HG03103 (cell line): ENCODE measurements around the gene PRKCZ.
"Not testable (repeated sequence)": the region's sequence is repeated elsewhere in the genome, so short reads cannot be mapped to it uniquely, and the experiment has no call there.

Experiments
- ATAC-seq: cut with Tn5 transposase; IDR thresholded peaks from one replicate; pipeline ENCODE4 v1.9.1; 2021; ENCODE audit warnings: low read depth; ENCODE audit not compliant: unreplicated experiment

The PRKCZ gene

DNA sequence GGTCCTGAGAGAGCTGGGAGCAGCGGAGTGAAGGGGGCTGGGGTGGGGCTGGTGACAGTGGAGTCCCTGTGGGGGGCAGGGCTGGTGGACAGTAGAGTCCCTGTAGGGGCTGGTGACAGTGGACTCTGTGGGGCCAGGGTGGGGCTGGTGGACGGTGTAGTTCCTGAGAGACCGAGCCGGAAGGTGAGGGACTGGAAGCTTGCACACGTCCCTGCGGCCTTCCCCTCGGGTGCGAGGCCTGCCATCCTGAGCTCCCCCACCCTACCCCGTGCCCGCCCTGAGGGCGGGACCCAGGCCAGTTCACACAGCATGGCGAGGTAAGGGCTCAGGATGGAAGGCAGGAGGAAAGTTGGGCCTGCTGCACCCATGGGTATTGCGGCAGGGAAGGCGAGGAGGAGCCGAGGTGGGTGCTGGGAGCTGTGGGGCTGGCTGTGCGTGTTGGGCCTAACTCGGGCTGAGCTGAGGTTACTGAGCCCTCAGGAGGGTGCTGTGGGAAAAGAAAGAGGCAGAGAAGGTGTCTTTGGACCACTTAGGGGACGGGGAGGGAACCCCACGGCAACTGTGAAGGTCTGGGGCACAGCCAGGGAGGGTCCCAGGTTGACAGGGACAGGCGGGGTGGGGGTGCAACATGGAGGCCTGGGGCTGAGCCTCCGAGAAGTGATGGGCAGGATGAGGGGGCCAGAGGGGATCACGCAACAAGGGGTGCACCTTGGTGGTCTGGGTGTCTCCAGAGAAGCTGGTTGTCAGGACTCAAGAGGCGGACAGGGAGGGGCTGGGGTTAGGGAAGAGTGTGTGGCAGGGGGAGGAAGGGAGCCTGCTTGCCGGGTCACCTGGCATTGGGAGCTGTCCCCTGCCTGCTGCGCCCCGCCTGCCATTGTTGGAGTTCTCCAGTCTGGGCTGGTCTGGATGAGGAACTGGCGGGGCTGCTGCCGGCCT, 60.8 kb downstream of the PRKCZ start:
- no peak for ATAC-seq

DNA sequence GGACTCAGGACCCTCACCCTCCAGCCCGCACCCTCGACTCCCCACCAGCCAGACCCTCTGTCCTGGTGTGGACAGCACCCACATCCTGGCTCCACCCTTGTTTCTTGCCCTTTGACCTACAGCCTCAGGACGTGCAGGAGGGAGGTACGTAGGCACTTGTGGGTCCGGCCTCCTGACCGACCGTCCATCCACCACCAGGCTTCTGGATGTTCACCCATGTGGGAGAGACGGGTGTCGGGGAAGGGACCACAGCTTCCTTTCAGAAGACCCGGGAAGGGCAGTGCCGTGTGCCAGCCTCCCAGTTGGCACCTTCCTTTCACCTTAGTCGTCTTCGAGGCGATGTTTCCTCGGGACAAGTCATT, 61.4 kb downstream of the PRKCZ start:
- ATAC-seq, result no peak

DNA sequence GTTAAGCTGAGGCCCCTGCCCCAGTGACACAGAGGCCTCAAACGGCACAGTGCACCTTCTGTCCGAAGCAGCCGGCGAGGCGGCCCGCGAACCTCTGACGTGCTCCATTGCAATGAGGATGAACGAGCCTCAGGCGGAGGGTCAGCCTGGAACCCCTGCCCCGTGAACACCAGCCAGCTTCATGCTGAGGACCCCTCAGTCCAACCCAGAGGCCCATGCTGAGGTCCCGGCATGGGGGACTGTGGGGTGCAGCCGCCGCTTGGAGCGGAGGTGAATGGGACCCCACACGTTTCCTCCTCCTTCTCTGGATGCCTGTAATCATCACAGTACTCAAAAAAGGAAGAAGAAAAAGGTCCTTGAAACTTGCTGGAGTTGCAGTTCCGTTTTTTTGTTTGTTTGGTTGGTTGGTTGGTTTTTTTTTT, 62.1 kb downstream of the PRKCZ start:
- ATAC-seq, result peak; percentile 54

DNA sequence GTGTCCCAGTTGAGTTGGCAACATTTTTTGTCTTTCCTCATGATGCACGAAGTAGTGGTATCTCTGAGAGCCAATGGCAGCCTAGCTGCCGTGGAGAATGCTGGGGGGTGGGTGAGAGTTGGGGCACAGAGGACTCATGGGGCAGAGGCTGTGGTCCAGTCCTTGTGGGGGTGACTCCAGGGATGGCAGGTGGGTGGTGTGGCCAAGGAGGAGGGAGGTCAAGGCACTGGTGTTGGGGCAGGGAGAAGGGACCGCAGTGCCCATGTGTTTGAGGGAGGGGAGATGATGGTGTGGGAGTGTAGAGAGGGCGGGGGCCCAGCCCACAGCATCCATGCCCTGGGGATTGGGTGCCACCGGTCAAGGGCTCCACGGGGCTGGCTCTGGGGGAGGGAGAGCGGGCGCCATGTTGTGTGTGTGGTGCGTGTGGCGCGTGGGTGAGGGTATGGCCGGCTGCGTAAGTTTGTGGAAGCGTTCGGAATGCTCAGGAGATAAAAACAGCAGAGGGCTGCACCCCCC, 63.5 kb downstream of the PRKCZ start:
- no peak for ATAC-seq

DNA sequence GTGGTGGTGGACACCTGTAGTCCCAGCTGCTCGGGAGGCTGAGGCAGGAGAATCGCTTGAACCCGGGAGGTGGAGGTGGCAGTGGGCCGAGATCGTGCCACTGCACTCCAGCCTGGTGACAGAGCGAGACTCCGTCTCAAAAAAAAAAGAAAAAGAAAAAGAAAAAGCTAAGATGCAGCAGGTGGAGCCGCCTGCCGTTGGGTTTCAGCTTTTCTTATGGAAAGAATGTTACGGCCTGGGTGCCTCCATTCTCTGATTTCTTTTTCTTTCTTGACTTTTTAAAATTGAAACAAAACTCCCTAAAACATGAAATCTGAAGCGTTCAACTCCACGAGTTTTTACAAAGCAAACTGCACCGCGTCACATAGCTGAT, 64.4 kb downstream of the PRKCZ start:
- not testable (repeated sequence) for ATAC-seq

DNA sequence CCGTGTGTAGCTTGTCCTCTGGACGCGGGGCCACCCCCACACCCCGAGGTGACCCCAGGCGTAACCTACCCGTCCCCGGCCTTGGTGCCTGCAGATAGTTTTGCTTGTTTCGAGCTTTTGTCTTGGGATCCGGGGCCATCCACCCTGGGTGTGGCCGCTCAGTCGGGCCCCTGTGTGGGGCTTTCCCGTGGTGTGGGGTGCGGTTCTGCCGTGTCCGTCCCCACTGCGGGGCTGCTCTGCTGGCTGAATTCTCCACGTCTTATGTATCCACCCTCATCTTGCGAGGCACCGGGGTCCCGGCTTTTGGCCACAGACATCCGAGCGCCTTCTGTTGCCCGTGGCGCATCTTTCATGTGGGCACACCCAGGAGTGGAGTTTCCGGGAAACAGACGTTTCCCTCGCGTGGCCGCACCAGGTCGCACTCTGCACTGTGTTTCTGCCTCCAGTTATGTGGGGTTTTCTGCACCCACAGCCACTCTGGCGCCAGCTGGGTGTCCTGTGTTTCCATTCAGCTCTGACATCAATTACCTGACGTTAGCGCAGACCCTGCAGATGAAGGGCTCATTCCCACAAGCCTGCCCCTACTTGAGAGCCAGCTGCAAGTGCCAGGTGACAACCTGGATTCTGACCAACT, 64.9 kb downstream of the PRKCZ start:
- no peak for ATAC-seq

DNA sequence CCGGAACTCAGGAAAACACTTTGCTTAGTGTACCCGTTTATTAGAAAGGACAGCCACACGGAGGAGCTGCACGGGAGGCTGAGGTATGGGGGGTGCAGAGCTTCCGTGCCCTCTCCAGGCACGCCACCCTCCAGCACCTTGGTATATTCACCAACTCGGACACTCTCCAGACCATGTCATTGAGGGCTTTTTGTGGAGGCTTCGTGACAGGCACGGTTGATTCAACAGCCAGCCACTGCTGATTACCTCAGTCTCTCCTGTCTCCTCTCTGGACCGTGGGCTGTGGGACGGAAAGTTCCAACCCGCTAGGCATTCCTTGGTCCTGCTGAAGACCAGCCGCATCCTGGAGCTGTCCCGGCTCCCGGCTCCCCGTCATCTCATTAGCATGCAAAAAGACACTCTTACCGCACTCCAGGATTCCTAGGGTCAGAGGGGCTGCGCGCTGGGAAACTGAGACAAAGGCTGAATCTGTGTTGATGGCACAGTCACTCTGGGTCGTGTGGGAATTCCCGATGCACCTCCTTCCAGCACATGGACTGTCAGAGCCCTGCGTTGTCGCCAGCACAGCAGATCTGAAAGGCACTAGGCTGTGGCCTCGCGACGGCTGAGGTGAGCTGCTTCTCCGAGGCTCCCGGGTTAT, 65.6 kb downstream of the PRKCZ start:
- no peak for ATAC-seq

DNA sequence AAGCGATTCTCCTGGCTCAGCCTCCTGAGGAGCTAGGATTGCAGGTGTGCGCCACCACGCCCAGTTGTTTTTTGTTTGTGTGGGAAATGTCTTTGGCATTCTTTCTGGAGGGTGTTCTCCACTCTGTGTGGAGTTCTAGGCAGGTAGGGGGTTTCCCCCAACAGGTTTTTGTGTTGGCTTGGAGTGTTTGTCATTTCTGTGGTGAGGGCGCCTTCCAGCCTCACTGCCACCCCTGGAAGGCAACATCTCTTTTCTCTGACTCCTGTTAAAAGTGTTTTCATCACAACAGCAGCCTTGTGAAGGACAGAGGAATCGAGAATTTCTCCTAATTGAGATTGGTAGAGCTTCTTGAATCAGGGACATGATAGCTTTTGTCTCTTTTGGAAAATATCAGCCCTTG, 69.7 kb downstream of the PRKCZ start:
- ATAC-seq, result no peak

DNA sequence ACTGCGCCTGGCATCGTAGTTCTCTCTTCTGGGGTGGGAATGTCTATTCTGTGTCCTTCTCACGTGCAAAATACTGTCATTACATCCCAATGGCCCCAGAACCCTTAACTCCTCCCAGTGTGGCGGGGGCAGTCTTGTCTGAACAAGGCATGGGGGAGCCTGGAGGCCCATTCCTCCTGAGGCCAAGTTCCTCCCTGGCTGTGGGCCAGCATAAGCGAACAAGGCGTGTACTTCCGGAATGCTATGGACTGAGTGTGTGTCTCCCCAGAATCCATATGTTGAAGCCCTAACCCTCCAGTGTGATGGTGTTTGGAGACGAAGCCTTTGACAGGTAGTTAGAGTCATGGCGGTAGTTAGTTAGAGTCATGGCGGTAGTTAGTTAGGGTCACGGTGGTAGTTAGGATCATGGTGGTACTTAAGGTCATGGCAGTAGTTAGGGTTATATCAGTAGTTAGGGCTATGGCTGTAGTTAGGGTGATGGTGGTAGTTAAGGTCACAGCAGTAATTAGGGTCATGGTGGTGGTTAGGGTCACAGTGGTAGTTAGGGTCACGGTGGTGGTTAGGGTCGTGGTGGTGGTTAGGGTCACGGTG, 71.0 kb downstream of the PRKCZ start:
- no peak for ATAC-seq

DNA sequence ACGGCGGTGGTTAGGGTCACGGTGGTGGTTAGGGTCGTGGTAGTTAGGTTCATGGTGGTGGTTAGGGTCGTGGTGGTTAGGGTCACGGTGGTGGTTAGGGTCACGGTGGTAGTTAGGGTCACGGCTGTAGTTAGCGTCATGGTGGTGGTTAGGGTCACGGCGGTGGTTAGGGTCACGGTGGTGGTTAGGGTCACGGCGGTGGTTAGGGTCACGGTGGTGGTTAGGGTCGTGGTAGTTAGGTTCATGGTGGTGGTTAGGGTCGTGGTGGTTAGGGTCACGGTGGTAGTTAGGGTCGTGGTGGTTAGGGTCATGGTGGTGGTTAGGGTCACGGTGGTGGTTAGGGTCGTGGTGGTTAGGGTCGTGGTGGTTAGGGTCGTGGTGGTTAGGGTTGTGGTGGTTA, 71.6 kb downstream of the PRKCZ start:
- not testable (repeated sequence) for ATAC-seq

DNA sequence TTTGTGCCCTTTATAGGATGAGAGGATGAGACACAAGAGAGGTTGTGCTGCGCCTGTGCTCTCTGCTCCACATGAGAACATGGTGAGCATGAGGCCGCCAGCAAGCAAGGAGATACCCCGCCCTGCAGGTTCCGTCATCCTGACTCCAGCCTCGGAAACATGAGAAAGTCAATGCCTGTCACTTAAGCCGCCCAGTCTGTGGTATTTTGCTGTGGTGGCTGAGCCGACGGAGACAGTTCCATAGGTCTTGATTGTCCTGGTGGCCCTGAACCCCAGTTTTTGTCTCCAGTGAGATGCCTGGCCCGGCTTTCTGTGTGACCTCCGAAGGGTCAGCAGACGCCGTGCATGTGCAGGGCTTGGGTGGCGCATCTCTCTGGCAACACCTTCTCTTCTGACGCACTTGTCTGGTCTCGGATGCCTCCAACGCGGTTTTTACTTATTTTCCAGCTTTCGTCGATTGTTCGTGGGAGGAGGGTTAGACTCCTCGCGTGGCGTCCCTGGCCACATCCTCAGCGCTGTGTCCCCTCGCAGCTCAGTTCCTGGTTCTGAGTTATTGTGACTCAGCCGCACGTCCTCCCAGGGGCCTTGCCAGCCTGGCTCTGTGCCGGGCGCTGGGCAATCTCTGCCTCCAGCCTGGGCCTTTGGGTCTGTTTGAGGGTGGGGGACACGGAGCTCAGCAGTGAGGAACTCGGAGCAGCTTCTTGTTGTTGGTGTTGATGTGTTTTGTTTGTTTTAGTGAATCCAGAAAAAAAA, 74.4 kb downstream of the PRKCZ start:
- no peak for ATAC-seq

DNA sequence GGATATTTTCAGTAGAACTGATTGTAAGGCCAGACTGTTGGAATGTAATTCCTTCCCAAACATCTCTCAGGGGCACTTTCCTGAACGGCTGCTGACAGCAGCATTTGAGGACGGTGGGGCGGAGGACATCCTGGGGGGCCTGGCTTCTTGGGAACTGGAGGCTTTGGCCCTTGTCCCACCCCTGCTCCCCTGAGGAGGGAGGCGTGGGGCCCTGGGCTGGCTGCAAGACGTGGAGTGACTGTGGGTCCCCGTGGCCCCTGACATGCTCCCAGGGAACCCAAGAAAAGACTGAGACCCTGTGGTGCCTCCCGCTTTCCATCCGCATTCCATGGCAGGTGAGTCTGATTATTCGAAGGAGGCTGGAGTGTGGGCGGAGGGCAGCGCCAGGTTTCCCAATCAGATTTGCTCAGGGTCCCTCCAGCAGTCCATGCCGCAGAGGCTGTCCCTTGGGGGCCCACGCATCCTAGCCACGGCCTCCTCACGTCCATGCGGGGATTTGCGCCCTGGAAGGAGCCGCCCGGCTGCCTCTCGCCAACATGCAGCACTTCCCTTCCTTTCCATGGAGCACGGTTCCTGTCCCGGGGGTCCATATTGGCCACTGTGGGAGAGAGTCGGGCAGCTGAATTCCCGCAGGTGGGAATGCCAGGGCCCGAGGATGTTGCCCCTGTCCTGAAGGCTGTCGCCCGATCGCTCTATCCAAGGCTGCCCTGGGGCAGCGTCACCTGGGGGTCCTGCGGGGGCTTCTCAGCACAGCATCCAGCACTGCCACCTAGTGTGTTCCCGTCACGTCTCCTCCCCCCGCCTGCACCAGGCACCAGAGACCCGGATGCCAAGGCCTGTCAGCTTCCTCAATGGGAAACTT, 75.4 kb downstream of the PRKCZ start:
- ATAC-seq, result no peak

DNA sequence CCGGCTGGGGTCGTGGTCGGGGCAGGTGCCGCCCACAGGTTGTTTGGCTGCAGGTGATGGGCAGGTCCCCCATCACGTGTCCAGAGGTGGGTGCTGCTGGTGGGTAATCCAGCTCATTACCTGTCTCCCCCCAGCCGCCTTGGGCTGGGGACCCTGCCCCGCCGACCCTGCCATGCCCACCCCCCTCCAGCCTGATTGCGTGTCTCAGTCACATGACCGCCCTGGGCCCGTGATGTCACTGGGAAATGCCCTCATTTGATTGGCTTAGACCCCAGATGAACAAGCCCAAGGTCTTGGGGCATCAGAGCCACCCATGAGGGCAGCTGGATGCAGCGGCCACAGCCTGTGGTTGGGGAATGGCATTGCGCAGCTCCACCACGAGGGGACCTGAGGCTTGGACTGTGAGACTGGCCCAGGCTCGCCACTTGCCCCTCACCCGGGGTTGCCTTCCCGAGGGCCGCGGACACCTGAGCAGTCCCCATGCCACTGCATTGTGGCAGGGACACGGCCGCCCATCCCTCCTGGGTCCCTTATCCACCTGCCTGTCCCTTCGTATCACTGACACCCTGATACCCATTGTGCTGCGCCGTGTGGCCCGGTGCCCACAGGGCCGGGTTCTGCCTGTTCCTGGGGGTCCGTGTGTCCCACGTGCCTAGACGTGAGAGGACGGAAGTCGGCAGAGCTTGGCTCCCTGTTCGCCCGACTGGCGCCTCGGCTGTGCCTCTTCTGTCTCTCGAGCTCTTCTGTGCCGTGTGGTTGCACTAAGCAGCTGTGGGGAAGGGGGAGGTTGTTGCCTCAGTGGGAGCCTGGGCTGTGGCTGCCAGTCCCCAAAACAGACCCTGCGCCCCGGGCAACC, 76.3 kb downstream of the PRKCZ start:
- no peak for ATAC-seq

DNA sequence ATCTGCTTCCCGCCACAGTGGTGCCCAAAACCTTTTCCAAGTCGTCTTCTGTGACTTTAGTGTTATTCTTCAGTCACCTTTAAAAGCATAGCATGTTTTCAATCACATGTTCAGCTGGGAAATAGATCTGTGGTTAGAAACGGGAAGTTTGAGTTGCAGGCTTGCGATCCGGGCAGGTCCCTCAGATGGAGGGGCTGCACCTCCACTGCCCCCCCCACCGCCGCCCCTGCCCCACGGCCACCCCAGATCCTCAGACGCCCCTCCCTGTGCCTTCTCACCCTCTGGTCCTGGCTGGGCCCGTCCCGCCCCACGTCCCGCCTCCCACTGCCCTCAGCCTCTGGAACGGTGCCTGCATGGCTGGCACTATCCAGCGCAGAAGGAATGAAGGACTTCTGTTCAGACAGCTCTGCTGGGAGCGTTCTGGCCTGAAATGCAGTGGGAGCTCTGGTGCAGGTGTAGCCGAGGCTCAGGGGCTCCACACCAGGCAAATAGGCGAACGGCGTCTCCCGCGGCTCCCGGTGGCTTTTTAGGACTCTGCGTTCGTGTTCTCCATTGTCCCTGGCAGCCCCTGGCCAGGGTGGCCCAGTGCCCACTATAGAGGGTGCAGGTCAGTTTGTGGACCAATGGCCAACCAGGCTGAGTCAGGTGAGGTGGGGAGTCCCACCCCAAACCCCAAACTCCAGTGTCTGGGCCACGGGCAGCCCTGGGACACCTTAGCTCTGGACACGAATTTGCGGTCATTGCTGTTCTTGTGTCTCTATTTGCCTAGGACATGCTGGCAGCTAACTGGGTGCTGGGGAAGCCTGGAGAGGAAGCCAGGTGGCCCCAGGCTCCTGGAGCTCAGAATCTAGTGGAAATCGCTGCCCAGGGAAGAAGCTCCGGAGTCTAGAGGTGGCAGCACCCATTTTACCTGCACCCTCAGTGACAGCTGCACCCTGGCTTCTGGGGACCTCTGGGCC, 77.3 kb downstream of the PRKCZ start:
- no peak for ATAC-seq

DNA sequence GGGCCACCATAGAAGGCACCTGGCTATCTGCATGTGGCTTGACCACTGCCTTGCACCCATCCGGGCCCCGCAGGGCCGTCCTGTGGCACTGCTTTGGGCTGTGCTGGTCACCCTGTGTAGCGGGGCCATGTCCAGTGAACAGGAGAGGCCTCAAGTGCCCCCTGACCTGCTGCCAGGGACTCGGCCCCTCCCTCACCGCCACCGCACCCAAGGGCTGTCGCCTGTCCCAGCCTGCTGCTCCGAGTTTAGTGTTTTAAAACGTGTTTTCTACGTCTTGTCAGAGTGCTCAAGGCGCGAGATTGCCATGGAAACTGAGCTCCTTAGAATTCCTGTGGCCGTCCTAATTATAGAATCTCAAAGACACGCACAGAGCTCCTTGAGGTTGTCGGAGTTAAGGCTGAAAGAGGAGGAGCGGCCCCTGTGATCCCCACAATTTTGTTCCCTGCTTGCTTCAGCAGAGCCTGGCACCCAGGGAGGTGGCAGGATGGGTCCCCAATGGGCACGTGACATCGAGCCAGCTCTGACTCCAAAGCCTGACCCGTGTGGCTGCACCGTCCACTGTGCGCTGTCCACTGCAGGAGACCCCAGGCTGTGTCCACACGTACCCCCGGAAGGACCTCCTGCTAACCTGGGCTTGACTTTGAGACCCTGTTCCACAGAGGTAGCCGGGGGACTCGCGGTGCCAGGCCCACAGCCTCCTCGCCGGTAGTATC, 78.1 kb downstream of the PRKCZ start:
- ATAC-seq, result no peak

DNA sequence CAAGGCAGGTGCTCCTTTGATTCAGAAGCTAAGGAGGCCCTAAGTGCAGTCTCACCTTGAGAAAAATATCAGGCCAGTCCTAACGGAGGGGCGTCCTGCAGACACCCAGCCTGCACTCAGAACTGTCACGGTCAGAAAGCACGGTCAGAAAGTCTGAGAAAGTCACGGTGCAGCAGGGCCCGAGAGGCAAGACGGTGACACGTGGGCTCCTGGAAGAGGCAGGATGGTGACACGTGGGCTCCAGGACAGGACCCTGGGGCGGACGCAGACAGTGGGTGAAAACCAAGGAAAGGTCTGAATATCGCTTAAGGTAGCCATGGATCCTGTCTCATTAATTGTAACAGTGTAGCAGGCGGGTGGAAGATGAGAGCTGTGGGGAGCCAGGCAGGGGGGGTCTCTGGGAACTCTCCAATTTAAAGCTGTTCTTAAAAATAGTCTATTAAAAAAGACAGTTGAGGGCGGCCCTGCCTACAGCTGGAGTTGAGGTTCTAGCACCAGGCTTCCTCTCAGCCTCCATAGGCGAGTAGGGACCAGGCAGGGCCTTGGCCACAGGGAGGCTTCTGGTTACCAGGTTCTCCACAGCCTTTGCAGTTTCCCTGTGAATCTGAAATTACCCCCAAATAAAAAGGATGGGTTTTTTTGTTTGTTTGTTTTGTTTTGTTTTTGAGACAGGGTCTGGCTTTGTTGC, 79.2 kb downstream of the PRKCZ start:
- ATAC-seq, result no peak
